Subcutaneous adipose tissue (tissue), 4 donors: ENCODE measurements around the gene FUOM. TPM values are rescaled to one million over a fixed set of nuclear protein-coding genes. Genes with fewer than 3 reads are reported as not detected.

Experiments used
- total RNA-seq, 4 donors: library from RNA; depleted of rRNA; stranded (reverse); fragments of >200 nt; gene quantifications; one replicate each; pipeline ENCODE4 v1.1.0, GENCODE V29; 2016
- TF ChIP-seq, protein P1 (sequence below): fragments of 450-650 bp; IDR thresholded peaks from one replicate; pipeline ENCODE4 v1.5.1; 2016; ENCODE audit warnings: low read depth, mild to moderate bottlenecking, control low read depth, antibody characterized with exemption, moderate library complexity

The FUOM gene
- total RNA-seq, 4 donors from 2014 or later = 16.5 to 43.2 (median 29.6) TPM

GRCh38 chr10:133368153-133368552 lies 10.3 kb upstream of the FUOM start:
- TF ChIP-seq, protein P1, sequence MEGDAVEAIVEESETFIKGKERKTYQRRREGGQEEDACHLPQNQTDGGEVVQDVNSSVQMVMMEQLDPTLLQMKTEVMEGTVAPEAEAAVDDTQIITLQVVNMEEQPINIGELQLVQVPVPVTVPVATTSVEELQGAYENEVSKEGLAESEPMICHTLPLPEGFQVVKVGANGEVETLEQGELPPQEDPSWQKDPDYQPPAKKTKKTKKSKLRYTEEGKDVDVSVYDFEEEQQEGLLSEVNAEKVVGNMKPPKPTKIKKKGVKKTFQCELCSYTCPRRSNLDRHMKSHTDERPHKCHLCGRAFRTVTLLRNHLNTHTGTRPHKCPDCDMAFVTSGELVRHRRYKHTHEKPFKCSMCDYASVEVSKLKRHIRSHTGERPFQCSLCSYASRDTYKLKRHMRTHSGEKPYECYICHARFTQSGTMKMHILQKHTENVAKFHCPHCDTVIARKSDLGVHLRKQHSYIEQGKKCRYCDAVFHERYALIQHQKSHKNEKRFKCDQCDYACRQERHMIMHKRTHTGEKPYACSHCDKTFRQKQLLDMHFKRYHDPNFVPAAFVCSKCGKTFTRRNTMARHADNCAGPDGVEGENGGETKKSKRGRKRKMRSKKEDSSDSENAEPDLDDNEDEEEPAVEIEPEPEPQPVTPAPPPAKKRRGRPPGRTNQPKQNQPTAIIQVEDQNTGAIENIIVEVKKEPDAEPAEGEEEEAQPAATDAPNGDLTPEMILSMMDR = no peak

DNA sequence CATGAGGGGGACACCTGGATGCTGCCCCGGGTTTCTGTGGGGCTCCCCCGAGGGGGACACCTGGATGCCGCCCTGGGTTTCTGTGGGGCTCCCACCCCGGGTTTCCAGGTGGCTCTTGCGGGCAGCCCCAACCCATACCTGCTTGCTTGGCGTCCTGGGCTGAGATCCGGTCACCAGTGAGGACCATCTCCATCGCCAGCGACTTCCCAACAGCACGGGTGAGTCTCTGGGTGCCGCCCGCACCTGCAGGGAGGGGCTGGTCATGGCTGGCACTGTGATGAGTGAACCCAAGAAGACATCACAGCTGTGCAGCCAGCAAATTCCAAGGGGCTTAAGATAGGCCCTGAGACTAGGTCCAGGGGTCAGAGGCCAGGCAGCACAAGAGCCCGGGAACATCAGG lies 8.9 kb upstream of the FUOM start:
- TF ChIP-seq, protein P1 = no peak

DNA sequence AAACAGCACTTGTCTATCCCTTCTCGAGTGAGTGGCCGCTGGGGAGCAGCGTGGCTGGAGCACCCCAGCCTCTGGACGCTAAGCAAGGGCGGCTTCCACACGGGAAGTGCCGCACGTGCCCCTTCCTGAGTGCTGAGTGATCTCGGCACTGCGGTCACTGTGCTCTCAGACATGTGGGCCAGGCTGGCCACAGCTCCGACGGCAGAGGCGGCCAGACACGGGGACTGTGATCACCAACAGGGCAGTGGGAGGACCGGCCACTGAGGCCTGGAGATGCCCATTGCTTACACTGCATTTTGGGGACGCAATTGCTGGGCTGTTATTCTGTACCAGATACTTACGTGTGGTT lies 8.3 kb upstream of the FUOM start:
- TF ChIP-seq, protein P1 = no peak

DNA sequence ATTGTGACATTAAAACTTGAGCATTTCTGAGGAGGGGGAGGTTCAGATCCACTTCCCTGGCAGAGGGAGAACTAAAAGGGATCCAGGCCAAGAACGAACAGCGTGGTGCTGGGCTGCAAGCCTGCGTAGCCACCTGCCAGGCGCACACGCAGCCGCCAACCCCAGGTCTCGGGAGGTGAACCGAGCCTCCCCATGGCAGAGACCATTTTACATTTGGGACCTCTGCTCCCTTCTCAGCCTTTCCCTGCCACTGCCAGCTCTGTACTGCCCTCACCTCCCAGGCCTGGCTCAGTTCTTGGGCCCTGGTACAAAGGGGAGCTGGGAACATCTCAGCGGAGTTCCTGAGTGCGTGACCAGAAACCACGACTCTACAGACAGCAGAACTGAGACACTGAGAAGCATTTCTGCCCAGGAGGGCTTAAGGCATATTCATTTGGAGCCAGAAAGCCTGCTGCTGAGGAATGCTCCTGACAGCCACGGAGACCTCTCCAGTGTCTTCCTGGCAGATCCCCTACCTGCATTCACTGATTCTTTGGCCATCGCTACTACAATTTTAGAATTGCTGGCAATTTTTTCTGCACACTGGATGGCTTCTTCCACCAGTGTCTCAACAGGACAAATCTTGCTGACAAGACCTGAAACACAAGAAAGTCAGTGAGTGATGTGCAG lies 7.8 kb upstream of the FUOM start:
- TF ChIP-seq, protein P1 = no peak

- TF ChIP-seq, protein P1 = no peak
Measured at GRCh38 chr10:133364645-133365431, 7.0 kb upstream of the FUOM start.

GRCh38 chr10:133362846-133363245 lies 5.0 kb upstream of the FUOM start:
- TF ChIP-seq, protein P1 = no peak

DNA sequence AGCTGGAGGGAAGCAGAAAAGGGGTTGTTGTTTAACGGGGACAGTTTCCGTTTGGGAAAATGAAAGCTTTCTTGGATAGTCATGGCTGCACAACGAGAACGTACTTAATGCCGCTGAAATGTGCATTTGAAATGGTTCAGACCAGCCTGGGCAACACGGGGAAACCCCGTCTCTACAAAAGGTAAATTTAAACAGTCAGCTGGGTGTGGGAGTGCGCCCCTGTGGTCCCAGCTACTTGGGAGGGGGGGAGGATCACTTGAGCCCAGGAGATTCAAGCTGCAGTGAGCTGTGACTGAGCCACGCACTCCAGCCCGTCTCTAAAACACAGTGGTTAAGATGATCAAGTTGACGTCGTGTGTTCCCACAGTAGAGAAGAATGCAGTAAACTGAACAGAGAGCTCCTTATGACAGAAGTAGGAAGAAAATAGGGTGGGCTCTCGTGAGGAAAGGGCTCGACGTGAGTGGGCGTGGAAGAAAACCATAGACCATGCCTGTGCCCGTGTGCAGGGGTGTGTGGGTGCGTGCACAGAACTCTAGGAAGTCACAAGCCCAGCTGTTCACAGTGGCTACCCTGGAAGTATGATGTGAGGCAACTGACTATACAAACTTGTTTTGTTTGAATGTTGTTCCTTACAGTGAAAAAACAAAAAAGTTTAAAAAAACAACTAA lies 4.1 kb upstream of the FUOM start:
- TF ChIP-seq, protein P1 = no peak
